Tibial nerve (tissue), 4 donors: ENCODE measurements around the gene NT5DC2. TPM values are rescaled to one million over a fixed set of nuclear protein-coding genes. Genes with fewer than 3 reads are reported as not detected.

Source experiments
- DNase-seq, 2 donors: peaks; one replicate each; pipeline ENCODE4 v3.0.0-alpha.2; 2019; ENCODE audit warnings: low spot score in 2 of 2
- H3K27ac ChIP-seq, 4 donors: fragments of 200-600 bp; sonication (generic) in 3 of 4; one replicate each; pipeline ENCODE4 v1.5.1; 2017 to 2019; ENCODE audit warnings: mild to moderate bottlenecking in 1 of 4
- H3K27me3 ChIP-seq, 2 donors: fragments of 200-600 bp; sonication (generic) in 1 of 2; one replicate each; pipeline versions ENCODE4 v1.5.1 to v1.6.0; 2017 to 2019
- H3K36me3 ChIP-seq, 3 donors: fragments of 200-600 bp; sonication (generic); one replicate each; pipeline ENCODE4 v1.5.1; 2018 to 2019
- H3K4me1 ChIP-seq, 4 donors: fragments of 200-600 bp; sonication (generic) in 3 of 4; one replicate each; pipeline ENCODE4 v1.5.1; 2017 to 2019
- H3K4me3 ChIP-seq, 4 donors: fragments of 200-600 bp; sonication (generic) in 3 of 4; one replicate each; pipeline ENCODE4 v1.5.1; 2017 to 2019; ENCODE audit warnings: mild to moderate bottlenecking in 1 of 4, moderate library complexity in 1 of 4
- H3K9me3 ChIP-seq, 4 donors: fragments of 200-600 bp; sonication (generic) in 3 of 4; one replicate each; pipeline ENCODE4 v1.5.1; 2017 to 2019
- CTCF ChIP-seq, 5 experiments: fragments of 200-600 bp in 3 of 5; fragments of 450-650 bp in 2 of 5; sonication (generic) in 3 of 5; IDR thresholded peaks; one replicate each; pipeline ENCODE4 v1.5.1; 2016 to 2019; ENCODE audit warnings: antibody characterized with exemption in 5 of 5, mild to moderate bottlenecking in 3 of 5, moderate library complexity in 2 of 5
- EP300 ChIP-seq, 2 donors: sonication (generic); formaldehyde crosslinking; IDR thresholded peaks; one replicate each; pipeline ENCODE4 v1.6.1; 2017; ENCODE audit warnings: antibody characterized with exemption in 2 of 2, mild to moderate bottlenecking in 1 of 2
- POLR2A ChIP-seq, 2 donors: fragments of 450-650 bp; IDR thresholded peaks; one replicate each; pipeline ENCODE4 v1.6.1; 2017; ENCODE audit warnings: antibody characterized with exemption in 2 of 2, mild to moderate bottlenecking in 2 of 2, moderate library complexity in 2 of 2
- WGBS, 2 donors: methylation state at CpG; one replicate each; pipeline ENCODE4 v1.1.5; 2018; 5-methylcytosine and 5-hydroxymethylcytosine counted together
- total RNA-seq, 4 donors: library from RNA; depleted of rRNA; stranded (reverse); fragments of >200 nt; gene quantifications; one replicate each; pipeline ENCODE4 v1.1.0, GENCODE V29; 2016

NT5DC2 gene
- total RNA-seq, 4 donors from 2014 or later, result 71.1 to 133 (median 94.2) TPM

GRCh38 chr3:52519445-52520140, 14.1 kb downstream of the NT5DC2 start:
- no peak overlapping the region for H3K27ac ChIP-seq
- peaks cover 0 to 26% (median 5%) of the 10 kb centered on the region in 4 donors for H3K4me1 ChIP-seq
- TF ChIP-seq POLR2A (IDR thresholded peaks at IDR 0.05), result no peak
- no peak for TF ChIP-seq EP300 (IDR thresholded peaks at IDR 0.05)
- no peak for TF ChIP-seq CTCF (IDR thresholded peaks at IDR 0.05)
- H3K9me3 ChIP-seq, result no peaks in the 10 kb centered on the region
- no peak overlapping the region for H3K4me3 ChIP-seq
- no peak for DNase-seq
- H3K36me3 ChIP-seq, result peaks cover 0 to 77% (median 0%) of the 10 kb centered on the region in 3 donors
- WGBS, 2 donors, result 87 to 90% methylated on average over 12 to 19 of the region's 22 CpGs
- H3K27me3 ChIP-seq, result no peaks in the 10 kb centered on the region

GRCh38 chr3:52518723-52519444, 14.8 kb downstream of the NT5DC2 start:
- Histone ChIP-seq H3K9me3 (no peaks in the 10 kb centered on the region), H3K4me3 (peak overlapping the region; percentile 2 to 45 (median 19)), H3K4me1 (peaks cover 0 to 24% (median 5%) of the 10 kb centered on the region in 4 donors), H3K27me3 (no peaks in the 10 kb centered on the region), H3K36me3 (peaks cover 0 to 75% (median 0%) of the 10 kb centered on the region in 3 donors), H3K27ac (no peak overlapping the region)
- TF ChIP-seq EP300 (IDR thresholded peaks at IDR 0.05), result no peak
- no peak for TF ChIP-seq CTCF (IDR thresholded peaks at IDR 0.05)
- TF ChIP-seq POLR2A (IDR thresholded peaks at IDR 0.05), result no peak
- 28% methylated on average over 25 of the region's 50 CpGs; no CpG with 5 or more reads in 1 of the 2 donors for WGBS, 2 donors
- no peak for DNase-seq

- WGBS, 2 donors, result 80 to 81% methylated on average over 14 to 24 of the region's 25 CpGs
- no peak for DNase-seq
- TF ChIP-seq CTCF (IDR thresholded peaks at IDR 0.05) (no peak), EP300 (IDR thresholded peaks at IDR 0.05) (no peak), POLR2A (IDR thresholded peaks at IDR 0.05) (no peak)
- Histone ChIP-seq H3K27me3 (no peaks in the 10 kb centered on the region), H3K27ac (no peak overlapping the region), H3K4me1 (peaks cover 0 to 24% (median 5%) of the 10 kb centered on the region in 4 donors), H3K36me3 (peaks cover 0 to 70% (median 0%) of the 10 kb centered on the region in 3 donors), H3K4me3 (peak overlapping the region; percentile 2 to 45 (median 19)), H3K9me3 (no peaks in the 10 kb centered on the region)
These were observed 15.6 kb downstream of the NT5DC2 start for GRCh38 chr3:52517796-52518722.

GRCh38 chr3:52516509-52517195, 17.0 kb downstream of the NT5DC2 start:
- WGBS, 2 donors, result 93% methylated on average over 14 of the region's 19 CpGs
- no peak overlapping the region for H3K4me3 ChIP-seq

More at GRCh38 chr3:52516509-52517195, 17.0 kb downstream of the NT5DC2 start:
- Histone ChIP-seq H3K9me3 (no peaks in the 10 kb centered on the region), H3K36me3 (peaks cover 0 to 70% (median 0%) of the 10 kb centered on the region in 3 donors), H3K27ac (no peak overlapping the region), H3K27me3 (no peaks in the 10 kb centered on the region), H3K4me1 (peaks cover 0 to 24% (median 5%) of the 10 kb centered on the region in 4 donors)
- DNase-seq, result no peak
- TF ChIP-seq POLR2A (IDR thresholded peaks at IDR 0.05) (no peak), EP300 (IDR thresholded peaks at IDR 0.05) (no peak), CTCF (IDR thresholded peaks at IDR 0.05) (no peak)
